H1 (cell line): ENCODE data around the gene PXMP4. TPM values are rescaled to one million over a fixed set of nuclear protein-coding genes. Genes with fewer than 3 reads are reported as not detected.

ENCODE experiments used
- BCL11A ChIP-seq, 2 experiments: IDR thresholded peaks; one replicate each; pipeline ENCODE4 v1.6.1; 2011; ENCODE audit warnings: low read depth in 2 of 2, low read length in 2 of 2, mild to moderate bottlenecking in 2 of 2
- CBX5 ChIP-seq: fragments of 300-800, 300-1000 bp; sonication (generic); IDR thresholded peaks from 2 replicates; pipeline ENCODE4 v1.7.1; 2016; ENCODE audit warnings: antibody characterized with exemption, low read length, low read depth
- CHD1 ChIP-seq: IDR thresholded peaks from 2 replicates; pipeline ENCODE4 v1.6.1; 2012; ENCODE audit warnings: low read depth, low read length, improper control_type of control experiment
- CTBP2 ChIP-seq: IDR thresholded peaks from 2 replicates; pipeline ENCODE4 v1.7.0; 2011; ENCODE audit warnings: borderline replicate concordance, mild to moderate bottlenecking, moderate library complexity, mixed read lengths, low read length; ENCODE audit not compliant: insufficient read depth, insufficient read length
- HDAC6 ChIP-seq: IDR thresholded peaks from one replicate; pipeline ENCODE4 v1.7.1; 2012; ENCODE audit warnings: low read depth, mild to moderate bottlenecking, inconsistent platforms, low read length, moderate library complexity
- JUND ChIP-seq: IDR thresholded peaks from 2 replicates; pipeline ENCODE4 v1.6.1; 2011; ENCODE audit warnings: mild to moderate bottlenecking, improper control_type of control experiment, low read length
- KDM5A ChIP-seq: fragments of 200-600 bp; IDR thresholded peaks from 2 replicates; pipeline ENCODE4 v1.7.1; 2012; ENCODE audit warnings: mild to moderate bottlenecking, low read length, inconsistent platforms, mixed read lengths
- MAFK ChIP-seq: IDR thresholded peaks from 2 replicates; pipeline ENCODE4 v1.6.1; 2012; ENCODE audit warnings: low read depth, mild to moderate bottlenecking, improper control_type of control experiment, low read length
- POLR2A ChIP-seq, 2 experiments: IDR thresholded peaks; 1 replicate in 1 of 2; 2 replicates in 1 of 2; pipeline ENCODE4 v1.6.1; 2011; ENCODE audit warnings: low read depth in 2 of 2, low read length in 2 of 2, mild to moderate bottlenecking in 2 of 2; ENCODE audit errors: control extremely low read depth in 1 of 2
- POLR2AphosphoS5 ChIP-seq: IDR thresholded peaks from 2 replicates; pipeline ENCODE4 v1.6.1; 2011; ENCODE audit warnings: low read depth, low read length
- POU5F1 ChIP-seq: IDR thresholded peaks from 2 replicates; pipeline ENCODE4 v1.6.1; 2011; ENCODE audit warnings: low read depth, mild to moderate bottlenecking, low read length, moderate library complexity
- RNF2 ChIP-seq: fragments of 200-900, 300-1000 bp; sonication (generic); IDR thresholded peaks from 2 replicates; pipeline ENCODE4 v1.7.1; 2016; ENCODE audit warnings: borderline replicate concordance, low read depth, mild to moderate bottlenecking, antibody characterized with exemption, low read length; ENCODE audit not compliant: poor library complexity, severe bottlenecking; ENCODE audit errors: missing control alignments
- SIN3A ChIP-seq, 2 experiments: IDR thresholded peaks in 1 of 2; conservative IDR thresholded peaks in 1 of 2; 2 replicates each; pipeline ENCODE4 v1.6.1; 2011 to 2012; ENCODE audit warnings: low read length in 2 of 2, improper control_type of control experiment in 1 of 2, low read depth in 1 of 2, mild to moderate bottlenecking in 1 of 2
- SIX5 ChIP-seq: IDR thresholded peaks from 2 replicates; pipeline ENCODE4 v1.6.1; 2011; ENCODE audit warnings: mild to moderate bottlenecking, low read depth, low read length
- SP1 ChIP-seq: IDR thresholded peaks from 2 replicates; pipeline ENCODE4 v1.6.1; 2011; ENCODE audit warnings: low read depth, low read length
- TAF1 ChIP-seq: IDR thresholded peaks from 2 replicates; pipeline ENCODE4 v1.6.1; 2011; ENCODE audit warnings: mild to moderate bottlenecking, low read depth, low read length
- TAF7 ChIP-seq: optimal IDR thresholded peaks from 2 replicates; pipeline ENCODE3; 2011; ENCODE audit warnings: low read depth, mild to moderate bottlenecking, inconsistent platforms, low read length, moderate library complexity, borderline replicate concordance
- TBP ChIP-seq: IDR thresholded peaks from 2 replicates; pipeline ENCODE4 v1.6.1; 2011; ENCODE audit warnings: low read depth, low read length, improper control_type of control experiment
- TCF12 ChIP-seq: IDR thresholded peaks from 2 replicates; pipeline ENCODE4 v1.6.1; 2011; ENCODE audit warnings: low read depth, mild to moderate bottlenecking, low read length
- polyA plus RNA-seq, 7 experiments: library from polyadenylated mRNA; depleted of rRNA in 3 of 7; stranded (reverse) in 5 of 7; unstranded in 2 of 7; fragments of >200 nt in 5 of 7; fragments of 200-250 nt in 2 of 7; gene quantifications; 1 replicate in 5 of 7; 2 replicates in 1 of 7; 4 replicates in 1 of 7; pipeline versions ENCODE4 v1.2.1 to v1.2.3, GENCODE V29; 2011 to 2013; ENCODE audit warnings: missing spikeins in 2 of 7, mixed read lengths in 2 of 7
- total RNA-seq: library from RNA; stranded (reverse); fragmentation: NEBNext Ultra II Directional; extraction: Animal tissue kit (Norgen Biotek cat#: 25700); gene quantifications from 2 replicates; pipeline ENCODE4 v1.2.1, GENCODE V29; 2021
- TF ChIP-seq, protein P1 (sequence below): IDR thresholded peaks from 2 replicates; pipeline ENCODE4 v1.6.1; 2011; ENCODE audit warnings: low read length, improper control_type of control experiment

PXMP4 gene
- total and polyA plus RNA-seq, 2 of the 8 experiments (the other 6 are each of a cell fraction or from before 2014, with no cell fraction given), result 3.3 to 3.4 TPM

DNA sequence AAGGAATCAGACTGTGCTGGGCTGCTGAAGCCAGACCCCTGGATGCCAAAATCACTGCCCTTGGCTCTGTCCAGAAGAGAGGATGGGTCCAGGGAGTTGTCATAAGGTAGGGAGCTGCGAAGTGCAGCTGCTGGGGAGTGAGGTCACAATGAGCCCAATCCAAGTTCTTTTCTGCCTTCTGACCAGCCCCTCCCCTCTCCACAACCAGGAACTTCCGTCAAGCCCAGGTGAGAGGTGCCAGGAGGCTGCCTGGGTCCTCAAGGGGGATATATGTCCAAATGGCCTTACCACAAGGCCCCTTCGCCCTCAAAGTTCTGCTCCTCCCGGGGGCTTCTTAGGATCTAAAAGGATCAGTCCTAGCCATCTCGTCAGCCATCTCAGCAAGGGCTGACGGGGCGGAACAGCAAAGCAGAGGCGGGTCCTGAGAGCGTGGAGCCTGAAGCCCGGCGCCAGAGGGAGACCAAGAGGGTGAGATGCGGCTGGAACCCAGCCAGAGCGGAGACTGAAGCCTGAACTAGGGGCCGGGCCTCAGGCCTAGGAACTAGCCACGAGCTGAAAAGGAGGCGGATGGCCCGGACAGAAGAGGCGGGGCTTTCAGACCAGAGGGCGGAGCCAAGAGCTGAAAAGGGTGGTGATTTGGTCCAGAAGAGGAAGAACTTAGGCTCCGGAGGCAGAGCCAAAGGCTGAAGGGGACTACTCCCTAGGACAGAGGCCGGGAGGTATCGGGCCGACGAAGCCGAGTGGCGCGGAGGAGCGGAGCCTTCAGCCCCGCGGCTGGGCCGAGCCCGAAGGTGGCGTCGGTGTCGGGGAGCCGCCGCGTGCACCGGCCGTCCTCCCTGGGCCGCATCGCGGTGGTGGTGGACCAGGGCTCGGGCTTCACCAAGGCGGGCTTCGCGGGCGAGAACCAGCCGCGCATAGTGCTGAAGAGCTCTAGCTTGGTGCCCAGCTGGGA is 53.5 kb downstream of the PXMP4 start, which contains the start of gene ACTL10 (continued):
- TF ChIP-seq HDAC6, result no peak
- no peak for TF ChIP-seq RNF2
- no peak for TF ChIP-seq BCL11A (IDR thresholded peaks at IDR 0.05; ENCODE audit: low read depth in 2 of 2, low read length in 2 of 2)
- no peak for TF ChIP-seq TAF7
- no peak for TF ChIP-seq MAFK
- TF ChIP-seq CHD1, result no peak
- no peak for TF ChIP-seq SIN3A (conservative IDR thresholded peaks at IDR 0.05 in 1 of 2, IDR thresholded peaks at IDR 0.05 in 1 of 2; ENCODE audit: low read depth in 1 of 2, low read length in 2 of 2)
- TF ChIP-seq JUND, result no peak
- TF ChIP-seq SIX5, result no peak
- no peak for TF ChIP-seq POU5F1
- TF ChIP-seq TAF1, result peak; percentile 84
- no peak for TF ChIP-seq CBX5
- peak; percentile 52; the same call in 1 of the 2 replicates for TF ChIP-seq POLR2AphosphoS5
- no peak for TF ChIP-seq TCF12
- TF ChIP-seq SP1, result no peak
- TF ChIP-seq CTBP2, result no peak
- TF ChIP-seq POLR2A (IDR thresholded peaks at IDR 0.05; ENCODE audit: control extremely low read depth in 1 of 2, low read depth in 2 of 2, low read length in 2 of 2), result peak in 1 of 2 experiments; percentile 37; a peak in 1 of 3 replicates
- no peak for TF ChIP-seq KDM5A
- TF ChIP-seq, protein P1, sequence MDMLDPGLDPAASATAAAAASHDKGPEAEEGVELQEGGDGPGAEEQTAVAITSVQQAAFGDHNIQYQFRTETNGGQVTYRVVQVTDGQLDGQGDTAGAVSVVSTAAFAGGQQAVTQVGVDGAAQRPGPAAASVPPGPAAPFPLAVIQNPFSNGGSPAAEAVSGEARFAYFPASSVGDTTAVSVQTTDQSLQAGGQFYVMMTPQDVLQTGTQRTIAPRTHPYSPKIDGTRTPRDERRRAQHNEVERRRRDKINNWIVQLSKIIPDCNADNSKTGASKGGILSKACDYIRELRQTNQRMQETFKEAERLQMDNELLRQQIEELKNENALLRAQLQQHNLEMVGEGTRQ, result no peak
- peak; percentile 85 for TF ChIP-seq TBP
- TF ChIP-seq, all 59 proteins: peak for 6
